KMS-11 (cell line): Measurements from ENCODE around the gene PRDM16.

Source experiments
- H2AFZ ChIP-seq: fragments of 200-600 bp; sonication (generic); 2 replicates; pipeline ENCODE4 v1.6.1; 2016; ENCODE audit warnings: antibody characterized with exemption, mixed run types, low read depth
- H3K27ac ChIP-seq: fragments of 200-600 bp; sonication (generic); 2 replicates; pipeline ENCODE4 v1.6.1; 2016; ENCODE audit warnings: mild to moderate bottlenecking, mixed run types
- H3K27me3 ChIP-seq: fragments of 200-600 bp; sonication (generic); 2 replicates; pipeline ENCODE4 v1.6.1; 2017; ENCODE audit warnings: mild to moderate bottlenecking, low read depth, mixed run types, moderate library complexity; ENCODE audit not compliant: insufficient read depth
- H3K36me3 ChIP-seq: fragments of 200-600 bp; sonication (generic); 2 replicates; pipeline ENCODE4 v1.6.1; 2017; ENCODE audit warnings: mild to moderate bottlenecking, mixed run types; ENCODE audit not compliant: insufficient read depth
- H3K4me1 ChIP-seq: fragments of 200-600 bp; sonication (generic); 2 replicates; pipeline ENCODE4 v1.6.1; 2016; ENCODE audit warnings: mild to moderate bottlenecking, low read depth, mixed run types; ENCODE audit not compliant: poor library complexity, severe bottlenecking
- H3K4me2 ChIP-seq: fragments of 200-600 bp; sonication (generic); 2 replicates; pipeline ENCODE4 v1.7.0; 2016; ENCODE audit warnings: mild to moderate bottlenecking, mixed run types
- H3K4me3 ChIP-seq: fragments of 200-600 bp; sonication (generic); IDR thresholded peaks from 2 replicates; pipeline ENCODE4 v1.6.1; 2017; ENCODE audit warnings: low read depth, low read length, mixed read lengths; ENCODE audit not compliant: insufficient read depth
- H3K79me2 ChIP-seq: fragments of 200-600 bp; sonication (generic); 2 replicates; pipeline ENCODE4 v1.6.1; 2016; ENCODE audit warnings: low read depth, mixed run types; ENCODE audit not compliant: insufficient read depth
- H3K9ac ChIP-seq: fragments of 200-600 bp; sonication (generic); 2 replicates; pipeline ENCODE4 v1.6.1; 2016; ENCODE audit warnings: mild to moderate bottlenecking, mixed run types
- H4K20me1 ChIP-seq: fragments of 200-600 bp; sonication (generic); 2 replicates; pipeline ENCODE4 v1.6.1; 2016; ENCODE audit warnings: mild to moderate bottlenecking, mixed run types; ENCODE audit not compliant: insufficient read depth
- CTCF ChIP-seq: fragments of 200-600 bp; sonication (generic); conservative IDR thresholded peaks from 2 replicates; pipeline ENCODE4 v1.6.1; 2017; ENCODE audit warnings: low read depth, mild to moderate bottlenecking, antibody characterized with exemption, low read length, moderate library complexity, mixed read lengths

Gene PRDM16

GRCh38 chr1:3160647-3161145, 91.7 kb downstream of the PRDM16 start:
- no peak for TF ChIP-seq CTCF
- H3K27me3 ChIP-seq: peaks cover 63% of the 10 kb centered on the region
- no peak overlapping the region for H3K4me2 ChIP-seq
- no peaks in the 10 kb centered on the region for H3K79me2 ChIP-seq
- no peak overlapping the region for H3K4me3 ChIP-seq
- H2AFZ ChIP-seq: no peak overlapping the region
- H3K36me3 ChIP-seq: no peaks in the 10 kb centered on the region
- H3K27ac ChIP-seq: no peak overlapping the region
- no peaks in the 10 kb centered on the region for H4K20me1 ChIP-seq
- H3K4me1 ChIP-seq: no peaks in the 10 kb centered on the region
- no peak overlapping the region for H3K9ac ChIP-seq

GRCh38 chr1:3161176-3161840, 92.3 kb downstream of the PRDM16 start:
- TF ChIP-seq CTCF: no peak
- Histone ChIP-seq H3K79me2 (no peaks in the 10 kb centered on the region), H3K9ac (no peak overlapping the region), H3K27ac (no peak overlapping the region), H3K4me3 (no peak overlapping the region), H2AFZ (no peak overlapping the region), H3K36me3 (no peaks in the 10 kb centered on the region), H3K4me2 (no peak overlapping the region), H3K4me1 (no peaks in the 10 kb centered on the region), H4K20me1 (no peaks in the 10 kb centered on the region), H3K27me3 (peaks cover 57% of the 10 kb centered on the region)

- no peak overlapping the region for H3K27ac ChIP-seq
- peaks cover 52% of the 10 kb centered on the region for H3K27me3 ChIP-seq
- no peak overlapping the region for H2AFZ ChIP-seq
- no peaks in the 10 kb centered on the region for H3K36me3 ChIP-seq
- no peak overlapping the region for H3K4me3 ChIP-seq
- H3K4me2 ChIP-seq: no peak overlapping the region
- H3K9ac ChIP-seq: no peak overlapping the region
- H4K20me1 ChIP-seq: no peaks in the 10 kb centered on the region
- TF ChIP-seq CTCF: no peak
- H3K79me2 ChIP-seq: no peaks in the 10 kb centered on the region
- no peaks in the 10 kb centered on the region for H3K4me1 ChIP-seq
These were observed 93.4 kb downstream of the PRDM16 start for GRCh38 chr1:3162322-3162882.

- H3K4me2 ChIP-seq: no peak overlapping the region
- H3K9ac ChIP-seq: no peak overlapping the region
- no peaks in the 10 kb centered on the region for H3K36me3 ChIP-seq
- no peaks in the 10 kb centered on the region for H4K20me1 ChIP-seq
- H3K79me2 ChIP-seq: no peaks in the 10 kb centered on the region
- no peak for TF ChIP-seq CTCF
- H3K4me1 ChIP-seq: no peaks in the 10 kb centered on the region
- peaks cover 43% of the 10 kb centered on the region; the same call in 1 of the 2 replicates for H3K27me3 ChIP-seq
- H2AFZ ChIP-seq: no peak overlapping the region
- no peak overlapping the region for H3K27ac ChIP-seq
- H3K4me3 ChIP-seq: no peak overlapping the region
These were observed 94.4 kb downstream of the PRDM16 start for GRCh38 chr1:3163356-3163755.
